ENCODE data around the gene ICA1.
"Not testable (repeated sequence)": the region's sequence is repeated elsewhere in the genome, so short reads cannot be mapped to it uniquely, and the experiment has no call there.

The ICA1 gene

GRCh38 chr7:8109196-8110022 lies 152.6 kb downstream of the ICA1 start:
- no peak for DNase-seq

GRCh38 chr7:8105449-8106095 lies 156.4 kb downstream of the ICA1 start:
- no peak for DNase-seq

GRCh38 chr7:8103282-8103681 lies 158.7 kb downstream of the ICA1 start:
- DNase-seq: no peak

GRCh38 chr7:8101292-8101691 lies 160.7 kb downstream of the ICA1 start:
- DNase-seq: not testable (repeated sequence)

- no peak for DNase-seq
Measured at GRCh38 chr7:8094164-8095140, 167.5 kb downstream of the ICA1 start.

- DNase-seq: no peak
Measured at GRCh38 chr7:8092140-8092539, 169.8 kb downstream of the ICA1 start.

- no peak for DNase-seq
Measured at GRCh38 chr7:8089036-8089780, 172.8 kb downstream of the ICA1 start.

GRCh38 chr7:8086239-8086638 lies 175.7 kb downstream of the ICA1 start:
- no peak for DNase-seq

- DNase-seq: no peak
Measured at GRCh38 chr7:8085420-8085819, 176.5 kb downstream of the ICA1 start.

GRCh38 chr7:8084836-8085235 lies 177.1 kb downstream of the ICA1 start:
- DNase-seq: no peak

GRCh38 chr7:8082762-8083161 lies 179.2 kb downstream of the ICA1 start:
- no peak for DNase-seq

- no peak for DNase-seq
Measured at GRCh38 chr7:8078418-8078817, 183.5 kb downstream of the ICA1 start.

GRCh38 chr7:8070451-8071180 lies 191.4 kb downstream of the ICA1 start:
- DNase-seq: no peak

- peak in 22 of 58 donors; percentile 1 to 34 (median 6) for DNase-seq
Measured at GRCh38 chr7:8068892-8069686, 192.9 kb downstream of the ICA1 start.

GRCh38 chr7:8065356-8065813 lies 196.6 kb downstream of the ICA1 start:
- no peak for DNase-seq

- DNase-seq: no peak
Measured at GRCh38 chr7:8064828-8065227, 197.1 kb downstream of the ICA1 start.

- DNase-seq: no peak
Measured at GRCh38 chr7:8063706-8064297, 198.2 kb downstream of the ICA1 start.

- not testable (repeated sequence) for DNase-seq
Measured at GRCh38 chr7:8063300-8063699, 198.7 kb downstream of the ICA1 start.
